HEK293 (cell line): Measurements from ENCODE around the gene TGOLN2.

ENCODE experiments used
- CTCF ChIA-PET: fragments of 350-600 bp; formaldehyde crosslinking; extraction: SDS; loops from one replicate; lab custom pipeline; 2021; ENCODE audit warnings: antibody characterized with exemption; lab: Yijun Ruan, JAX
- POLR2A ChIA-PET: fragments of 300-600 bp; formaldehyde crosslinking; extraction: SDS; loops from one replicate; lab custom pipeline; 2020; ENCODE audit warnings: antibody characterized with exemption, inconsistent platforms; lab: Yijun Ruan, JAX
- H3K27ac ChIP-seq: fragments of 200-500 bp; sonication (Bioruptor generic); 2 replicates; pipeline ENCODE4 v1.5.1; 2014; ENCODE audit warnings: low read depth, low read length, control low read depth, inconsistent platforms; ENCODE audit errors: extremely low read depth
- H3K36me3 ChIP-seq, 2 experiments: fragments of 200-500 bp in 1 of 2; sonication (Bioruptor generic) in 1 of 2; 1 replicate in 1 of 2; 2 replicates in 1 of 2; pipeline ENCODE4 v1.5.1; 2014 to 2017; ENCODE audit warnings: inconsistent platforms in 2 of 2, low read length in 2 of 2; ENCODE audit not compliant: control insufficient read depth in 2 of 2, insufficient read depth in 1 of 2
- H3K4me1 ChIP-seq: fragments of 200-500 bp; sonication (Bioruptor generic); 2 replicates; pipeline ENCODE4 v1.5.1; 2014; ENCODE audit warnings: mild to moderate bottlenecking, low read length, inconsistent platforms; ENCODE audit not compliant: control insufficient read depth, insufficient read depth
- H3K4me3 ChIP-seq: 2 replicates; pipeline ENCODE4 v1.5.1; 2011; ENCODE audit warnings: low read depth, mild to moderate bottlenecking, control low read depth, low read length, moderate library complexity
- H3K9me3 ChIP-seq: fragments of 200-500 bp; sonication (Bioruptor generic); 2 replicates; pipeline ENCODE4 v1.5.1; 2014; ENCODE audit warnings: low read depth, low read length, inconsistent platforms; ENCODE audit not compliant: control insufficient read depth, insufficient read depth
- EGR2 ChIP-seq: fragments of 450-650 bp; formaldehyde crosslinking; IDR thresholded peaks from 2 replicates; pipeline ENCODE4 v1.5.1; 2016; ENCODE audit warnings: low read depth, missing biosample characterization, missing genetic modification characterization
- FEZF1 ChIP-seq: fragments of 450-650 bp; formaldehyde crosslinking; IDR thresholded peaks from 2 replicates; pipeline ENCODE4 v1.5.1; 2016; ENCODE audit warnings: missing biosample characterization, missing genetic modification characterization
- OSR2 ChIP-seq: fragments of 450-650 bp; formaldehyde crosslinking; IDR thresholded peaks from 2 replicates; pipeline ENCODE4 v1.5.1; 2016; ENCODE audit warnings: missing biosample characterization, missing genetic modification characterization
- SCRT1 ChIP-seq: fragments of 450-650 bp; formaldehyde crosslinking; IDR thresholded peaks from 2 replicates; pipeline ENCODE4 v1.5.1; 2016; ENCODE audit warnings: missing biosample characterization, missing genetic modification characterization, borderline replicate concordance
- ZBTB44 ChIP-seq: fragments of 450-650 bp; IDR thresholded peaks from 2 replicates; pipeline ENCODE4 v1.5.1; 2018; ENCODE audit warnings: missing biosample characterization, mild to moderate bottlenecking, missing genetic modification characterization
- ZFP41 ChIP-seq: fragments of 450-650 bp; formaldehyde crosslinking; IDR thresholded peaks from 2 replicates; pipeline ENCODE4 v1.5.1; 2016; ENCODE audit warnings: missing biosample characterization, missing genetic modification characterization, borderline replicate concordance
- ZNF112 ChIP-seq: fragments of 450-650 bp; formaldehyde crosslinking; IDR thresholded peaks from 2 replicates; pipeline ENCODE4 v1.5.0; 2017; ENCODE audit warnings: missing biosample characterization, missing genetic modification characterization
- ZNF132 ChIP-seq: fragments of 450-650 bp; formaldehyde crosslinking; IDR thresholded peaks from 2 replicates; pipeline ENCODE4 v1.5.1; 2017; ENCODE audit warnings: missing biosample characterization, missing genetic modification characterization, borderline replicate concordance
- ZNF133 ChIP-seq: fragments of 450-650 bp; formaldehyde crosslinking; IDR thresholded peaks from 2 replicates; pipeline ENCODE4 v1.5.1; 2016; ENCODE audit warnings: missing biosample characterization, missing genetic modification characterization
- ZNF184 ChIP-seq: fragments of 450-650 bp; IDR thresholded peaks from 2 replicates; pipeline ENCODE4 v1.5.1; 2018; ENCODE audit warnings: missing biosample characterization, mild to moderate bottlenecking, missing genetic modification characterization
- ZNF211 ChIP-seq: fragments of 450-650 bp; formaldehyde crosslinking; IDR thresholded peaks from 2 replicates; pipeline ENCODE4 v1.5.1; 2016; ENCODE audit warnings: low read depth, missing biosample characterization, missing genetic modification characterization
- ZNF223 ChIP-seq: fragments of 450-650 bp; formaldehyde crosslinking; IDR thresholded peaks from 2 replicates; pipeline ENCODE4 v1.5.1; 2016; ENCODE audit warnings: missing biosample characterization, missing genetic modification characterization
- ZNF324 ChIP-seq: fragments of 450-650 bp; formaldehyde crosslinking; IDR thresholded peaks from 2 replicates; pipeline ENCODE4 v1.5.1; 2016; ENCODE audit warnings: missing biosample characterization, missing genetic modification characterization
- ZNF366 ChIP-seq: fragments of 450-650 bp; formaldehyde crosslinking; conservative IDR thresholded peaks from 2 replicates; pipeline ENCODE4 v1.5.1; 2016; ENCODE audit warnings: missing biosample characterization, missing genetic modification characterization
- ZNF514 ChIP-seq: fragments of 450-650 bp; formaldehyde crosslinking; IDR thresholded peaks from 2 replicates; pipeline ENCODE4 v1.5.1; 2016; ENCODE audit warnings: missing biosample characterization, missing genetic modification characterization
- ZNF521 ChIP-seq: fragments of 450-650 bp; formaldehyde crosslinking; IDR thresholded peaks from 2 replicates; pipeline ENCODE4 v1.5.1; 2017; ENCODE audit warnings: missing biosample characterization, mild to moderate bottlenecking, missing genetic modification characterization
- ZNF548 ChIP-seq: fragments of 450-650 bp; formaldehyde crosslinking; IDR thresholded peaks from 2 replicates; pipeline ENCODE4 v1.5.1; 2016; ENCODE audit warnings: missing biosample characterization, missing genetic modification characterization
- ZNF561 ChIP-seq: fragments of 450-650 bp; IDR thresholded peaks from 2 replicates; pipeline ENCODE4 v1.5.1; 2018; ENCODE audit warnings: missing biosample characterization, missing genetic modification characterization, borderline replicate concordance
- ZNF596 ChIP-seq: fragments of 450-650 bp; IDR thresholded peaks from 2 replicates; pipeline ENCODE4 v1.5.0; 2018; ENCODE audit warnings: missing biosample characterization, mild to moderate bottlenecking, missing genetic modification characterization, moderate library complexity
- ZNF843 ChIP-seq: fragments of 450-650 bp; formaldehyde crosslinking; IDR thresholded peaks from 2 replicates; pipeline ENCODE4 v1.5.1; 2016; ENCODE audit warnings: missing biosample characterization, missing genetic modification characterization
- ZSCAN16 ChIP-seq: fragments of 450-650 bp; formaldehyde crosslinking; IDR thresholded peaks from 2 replicates; pipeline ENCODE4 v1.5.1; 2016; ENCODE audit warnings: missing biosample characterization, missing genetic modification characterization
- TF ChIP-seq, protein P1 (sequence below): fragments of 450-650 bp; formaldehyde crosslinking; IDR thresholded peaks from 2 replicates; pipeline ENCODE4 v1.5.1; 2016; ENCODE audit warnings: missing biosample characterization, missing genetic modification characterization, borderline replicate concordance
- TF ChIP-seq, protein P2 (sequence below): fragments of 450-650 bp; formaldehyde crosslinking; IDR thresholded peaks from 2 replicates; pipeline ENCODE4 v1.5.1; 2016; ENCODE audit warnings: missing biosample characterization, missing genetic modification characterization
- TF ChIP-seq, protein P3 (sequence below): fragments of 450-650 bp; formaldehyde crosslinking; IDR thresholded peaks from 2 replicates; pipeline ENCODE4 v1.5.1; 2016; ENCODE audit warnings: missing biosample characterization, missing genetic modification characterization
- TF ChIP-seq, protein P4 (sequence below): fragments of 450-650 bp; formaldehyde crosslinking; IDR thresholded peaks from 2 replicates; pipeline ENCODE4 v1.5.1; 2016; ENCODE audit warnings: missing biosample characterization, missing genetic modification characterization

TGOLN2 gene

GRCh38 chr2:85273738-85274731 is 53.8 kb downstream of the TGOLN2 start:
- Histone ChIP-seq H3K27ac (no peak overlapping the region), H3K4me3 (no peak overlapping the region), H3K9me3 (no peaks in the 10 kb centered on the region), H3K36me3 (no peaks in the 10 kb centered on the region), H3K4me1 (0 out of 2 replicates have a peak, but pooled peaks cover 3% of the 10 kb centered on the region)
- ChIA-PET CTCF (interaction anchor here (0.6 to 6.2 kb wide), 8 partner anchors 8 to 626 kb away, joined by 3 to 42 read pairs (median 5); no protein-coding TSS in a partner anchor), POLR2A (no interaction called here)
- TF ChIP-seq ZNF561 (no peak), ZFP41 (tag by site-specific recombination) (no peak), ZNF366 (tag by site-specific recombination) (no peak), ZNF211 (tag by site-specific recombination) (no peak), ZNF324 (tag by site-specific recombination) (no peak), EGR2 (tag by site-specific recombination) (no peak), SCRT1 (no peak), ZNF521 (tag by site-specific recombination) (no peak), OSR2 (tag by site-specific recombination) (peak; percentile 68), ZNF843 (tag by site-specific recombination) (no peak), ZNF596 (no peak), FEZF1 (tag by site-specific recombination) (no peak), ZNF133 (no peak), ZNF112 (tag by site-specific recombination) (peak; percentile 77), ZNF514 (tag by site-specific recombination) (no peak), ZNF223 (tag by site-specific recombination) (no peak), ZNF548 (tag by site-specific recombination) (no peak), ZSCAN16 (no peak), ZNF132 (tag by site-specific recombination) (no peak), ZNF184 (peak; percentile 81), ZBTB44 (tag by site-specific recombination) (no peak)
- TF ChIP-seq, protein P1, sequence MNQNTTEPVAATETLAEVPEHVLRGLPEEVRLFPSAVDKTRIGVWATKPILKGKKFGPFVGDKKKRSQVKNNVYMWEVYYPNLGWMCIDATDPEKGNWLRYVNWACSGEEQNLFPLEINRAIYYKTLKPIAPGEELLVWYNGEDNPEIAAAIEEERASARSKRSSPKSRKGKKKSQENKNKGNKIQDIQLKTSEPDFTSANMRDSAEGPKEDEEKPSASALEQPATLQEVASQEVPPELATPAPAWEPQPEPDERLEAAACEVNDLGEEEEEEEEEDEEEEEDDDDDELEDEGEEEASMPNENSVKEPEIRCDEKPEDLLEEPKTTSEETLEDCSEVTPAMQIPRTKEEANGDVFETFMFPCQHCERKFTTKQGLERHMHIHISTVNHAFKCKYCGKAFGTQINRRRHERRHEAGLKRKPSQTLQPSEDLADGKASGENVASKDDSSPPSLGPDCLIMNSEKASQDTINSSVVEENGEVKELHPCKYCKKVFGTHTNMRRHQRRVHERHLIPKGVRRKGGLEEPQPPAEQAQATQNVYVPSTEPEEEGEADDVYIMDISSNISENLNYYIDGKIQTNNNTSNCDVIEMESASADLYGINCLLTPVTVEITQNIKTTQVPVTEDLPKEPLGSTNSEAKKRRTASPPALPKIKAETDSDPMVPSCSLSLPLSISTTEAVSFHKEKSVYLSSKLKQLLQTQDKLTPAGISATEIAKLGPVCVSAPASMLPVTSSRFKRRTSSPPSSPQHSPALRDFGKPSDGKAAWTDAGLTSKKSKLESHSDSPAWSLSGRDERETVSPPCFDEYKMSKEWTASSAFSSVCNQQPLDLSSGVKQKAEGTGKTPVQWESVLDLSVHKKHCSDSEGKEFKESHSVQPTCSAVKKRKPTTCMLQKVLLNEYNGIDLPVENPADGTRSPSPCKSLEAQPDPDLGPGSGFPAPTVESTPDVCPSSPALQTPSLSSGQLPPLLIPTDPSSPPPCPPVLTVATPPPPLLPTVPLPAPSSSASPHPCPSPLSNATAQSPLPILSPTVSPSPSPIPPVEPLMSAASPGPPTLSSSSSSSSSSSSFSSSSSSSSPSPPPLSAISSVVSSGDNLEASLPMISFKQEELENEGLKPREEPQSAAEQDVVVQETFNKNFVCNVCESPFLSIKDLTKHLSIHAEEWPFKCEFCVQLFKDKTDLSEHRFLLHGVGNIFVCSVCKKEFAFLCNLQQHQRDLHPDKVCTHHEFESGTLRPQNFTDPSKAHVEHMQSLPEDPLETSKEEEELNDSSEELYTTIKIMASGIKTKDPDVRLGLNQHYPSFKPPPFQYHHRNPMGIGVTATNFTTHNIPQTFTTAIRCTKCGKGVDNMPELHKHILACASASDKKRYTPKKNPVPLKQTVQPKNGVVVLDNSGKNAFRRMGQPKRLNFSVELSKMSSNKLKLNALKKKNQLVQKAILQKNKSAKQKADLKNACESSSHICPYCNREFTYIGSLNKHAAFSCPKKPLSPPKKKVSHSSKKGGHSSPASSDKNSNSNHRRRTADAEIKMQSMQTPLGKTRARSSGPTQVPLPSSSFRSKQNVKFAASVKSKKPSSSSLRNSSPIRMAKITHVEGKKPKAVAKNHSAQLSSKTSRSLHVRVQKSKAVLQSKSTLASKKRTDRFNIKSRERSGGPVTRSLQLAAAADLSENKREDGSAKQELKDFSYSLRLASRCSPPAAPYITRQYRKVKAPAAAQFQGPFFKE (tag by site-specific recombination): no peak
- TF ChIP-seq, protein P2, sequence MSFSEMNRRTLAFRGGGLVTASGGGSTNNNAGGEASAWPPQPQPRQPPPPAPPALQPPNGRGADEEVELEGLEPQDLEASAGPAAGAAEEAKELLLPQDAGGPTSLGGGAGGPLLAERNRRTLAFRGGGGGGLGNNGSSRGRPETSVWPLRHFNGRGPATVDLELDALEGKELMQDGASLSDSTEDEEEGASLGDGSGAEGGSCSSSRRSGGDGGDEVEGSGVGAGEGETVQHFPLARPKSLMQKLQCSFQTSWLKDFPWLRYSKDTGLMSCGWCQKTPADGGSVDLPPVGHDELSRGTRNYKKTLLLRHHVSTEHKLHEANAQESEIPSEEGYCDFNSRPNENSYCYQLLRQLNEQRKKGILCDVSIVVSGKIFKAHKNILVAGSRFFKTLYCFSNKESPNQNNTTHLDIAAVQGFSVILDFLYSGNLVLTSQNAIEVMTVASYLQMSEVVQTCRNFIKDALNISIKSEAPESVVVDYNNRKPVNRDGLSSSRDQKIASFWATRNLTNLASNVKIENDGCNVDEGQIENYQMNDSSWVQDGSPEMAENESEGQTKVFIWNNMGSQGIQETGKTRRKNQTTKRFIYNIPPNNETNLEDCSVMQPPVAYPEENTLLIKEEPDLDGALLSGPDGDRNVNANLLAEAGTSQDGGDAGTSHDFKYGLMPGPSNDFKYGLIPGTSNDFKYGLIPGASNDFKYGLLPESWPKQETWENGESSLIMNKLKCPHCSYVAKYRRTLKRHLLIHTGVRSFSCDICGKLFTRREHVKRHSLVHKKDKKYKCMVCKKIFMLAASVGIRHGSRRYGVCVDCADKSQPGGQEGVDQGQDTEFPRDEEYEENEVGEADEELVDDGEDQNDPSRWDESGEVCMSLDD (tag by site-specific recombination): no peak
- TF ChIP-seq, protein P3, sequence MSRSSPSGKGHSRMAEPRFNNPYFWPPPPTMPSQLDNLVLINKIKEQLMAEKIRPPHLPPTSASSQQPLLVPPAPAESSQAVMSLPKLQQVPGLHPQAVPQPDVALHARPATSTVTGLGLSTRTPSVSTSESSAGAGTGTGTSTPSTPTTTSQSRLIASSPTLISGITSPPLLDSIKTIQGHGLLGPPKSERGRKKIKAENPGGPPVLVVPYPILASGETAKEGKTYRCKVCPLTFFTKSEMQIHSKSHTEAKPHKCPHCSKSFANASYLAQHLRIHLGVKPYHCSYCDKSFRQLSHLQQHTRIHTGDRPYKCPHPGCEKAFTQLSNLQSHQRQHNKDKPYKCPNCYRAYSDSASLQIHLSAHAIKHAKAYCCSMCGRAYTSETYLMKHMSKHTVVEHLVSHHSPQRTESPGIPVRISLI (tag by site-specific recombination): no peak
- TF ChIP-seq, protein P4, sequence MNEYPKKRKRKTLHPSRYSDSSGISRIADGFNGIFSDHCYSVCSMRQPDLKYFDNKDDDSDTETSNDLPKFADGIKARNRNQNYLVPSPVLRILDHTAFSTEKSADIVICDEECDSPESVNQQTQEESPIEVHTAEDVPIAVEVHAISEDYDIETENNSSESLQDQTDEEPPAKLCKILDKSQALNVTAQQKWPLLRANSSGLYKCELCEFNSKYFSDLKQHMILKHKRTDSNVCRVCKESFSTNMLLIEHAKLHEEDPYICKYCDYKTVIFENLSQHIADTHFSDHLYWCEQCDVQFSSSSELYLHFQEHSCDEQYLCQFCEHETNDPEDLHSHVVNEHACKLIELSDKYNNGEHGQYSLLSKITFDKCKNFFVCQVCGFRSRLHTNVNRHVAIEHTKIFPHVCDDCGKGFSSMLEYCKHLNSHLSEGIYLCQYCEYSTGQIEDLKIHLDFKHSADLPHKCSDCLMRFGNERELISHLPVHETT: no peak
